B cell (primary cell): ENCODE results near the gene GFPT1. TPM values are rescaled to one million over a fixed set of nuclear protein-coding genes. Genes with fewer than 3 reads are reported as not detected.

Source experiments
- ATAC-seq: fragments of 200-7000 bp; cut with Tn5 transposase; one replicate; pipeline ENCODE4 v1.10.0; 2021; ENCODE audit warnings: low read depth, mild to moderate bottlenecking, moderate number of reproducible peaks, moderate library complexity
- CTCF ChIA-PET: fragments of 350-600 bp; sonication (Branson Sonifier 250); formaldehyde crosslinking; loops from one replicate; lab custom pipeline; 2021; ENCODE audit warnings: antibody characterized with exemption, inconsistent platforms; lab: Charles Lee
- POLR2A ChIA-PET: fragments of 350-600 bp; sonication (Branson Sonifier 250); formaldehyde crosslinking; loops from one replicate; lab custom pipeline; 2021; ENCODE audit warnings: antibody characterized with exemption; lab: Charles Lee
- DNase-seq: peaks from one replicate; pipeline ENCODE4 v3.0.0; 2013
- H2AFZ ChIP-seq: 2 replicates; pipeline ENCODE4 v1.6.1; 2012; ENCODE audit warnings: mild to moderate bottlenecking, low read depth, low read length; ENCODE audit not compliant: insufficient read depth, poor library complexity, severe bottlenecking
- H3K27ac ChIP-seq, 2 donors: 1 replicate in 1 of 2; 2 replicates in 1 of 2; pipeline ENCODE4 v1.5.1; 2012 to 2013; ENCODE audit warnings: low read length in 2 of 2, mild to moderate bottlenecking in 2 of 2, moderate library complexity in 1 of 2
- H3K27me3 ChIP-seq, 4 experiments: fragments of 200-600 bp in 1 of 4; sonication (generic) in 1 of 4; replicated peaks in 1 of 4; 1 replicate in 2 of 4; 2 replicates in 2 of 4; pipeline versions ENCODE4 v1.6.1 to v1.7.0; 2013 to 2016; ENCODE audit warnings: low read length in 3 of 4, mild to moderate bottlenecking in 2 of 4, mixed read lengths in 1 of 4, moderate library complexity in 1 of 4; ENCODE audit not compliant: insufficient read depth in 4 of 4, control insufficient read depth in 3 of 4; ENCODE audit errors: control extremely low read depth in 1 of 4
- H3K36me3 ChIP-seq, 2 experiments: replicated peaks in 1 of 2; 1 replicate in 1 of 2; 2 replicates in 1 of 2; pipeline versions ENCODE4 v1.6.1 to v1.7.1; 2013; ENCODE audit warnings: low read length in 1 of 2; ENCODE audit not compliant: insufficient read depth in 2 of 2, control insufficient read depth in 1 of 2; ENCODE audit errors: control extremely low read depth in 1 of 2, extremely low read depth in 1 of 2
- H3K4me1 ChIP-seq, 2 donors: fragments of 200-600 bp in 1 of 2; sonication (generic) in 1 of 2; 1 replicate in 1 of 2; 2 replicates in 1 of 2; pipeline versions ENCODE4 v1.5.1 to v1.6.1; 2013 to 2017; ENCODE audit warnings: low read length in 2 of 2; ENCODE audit not compliant: control insufficient read depth in 2 of 2, insufficient read depth in 2 of 2
- H3K4me2 ChIP-seq: replicated peaks from 2 replicates; pipeline ENCODE3; 2012; ENCODE audit warnings: mild to moderate bottlenecking, low read depth, low read length; ENCODE audit not compliant: poor library complexity, severe bottlenecking
- H3K4me3 ChIP-seq, 5 experiments: fragments of 200-600 bp in 1 of 5; sonication (generic) in 1 of 5; 1 replicate in 3 of 5; 2 replicates in 2 of 5; pipeline versions ENCODE4 v1.5.1 to v1.7.0; 2011 to 2016; ENCODE audit warnings: low read length in 4 of 5, mild to moderate bottlenecking in 4 of 5, low read depth in 2 of 5, control low read depth in 1 of 5, moderate library complexity in 1 of 5; ENCODE audit not compliant: insufficient read depth in 1 of 5; ENCODE audit errors: control extremely low read depth in 1 of 5, extremely low read depth in 1 of 5
- H3K79me2 ChIP-seq: fragments of 200-600 bp; sonication (generic); one replicate; pipeline ENCODE4 v1.6.0; 2016; ENCODE audit warnings: low read length; ENCODE audit not compliant: control insufficient read depth, insufficient read depth
- H3K9ac ChIP-seq: fragments of 200-600 bp; sonication (generic); 2 replicates; pipeline ENCODE4 v1.6.1; 2017; ENCODE audit warnings: mild to moderate bottlenecking, low read length, moderate library complexity
- H3K9me3 ChIP-seq, 3 donors: one replicate each; pipeline versions ENCODE4 v1.6.1 to v1.7.1; 2013; ENCODE audit warnings: low read length in 2 of 3; ENCODE audit not compliant: control insufficient read depth in 2 of 3, insufficient read depth in 1 of 3; ENCODE audit errors: control extremely low read depth in 1 of 3
- H4K20me1 ChIP-seq: 2 replicates; pipeline ENCODE4 v1.6.0; 2012; ENCODE audit warnings: mild to moderate bottlenecking, low read length; ENCODE audit not compliant: insufficient read depth, control insufficient read depth, poor library complexity, severe bottlenecking
- H3K27ac Mint-ChIP-seq: one replicate; pipeline ENCODE4 v1.8.0; 2021; ENCODE audit warnings: mixed read lengths
- H3K27me3 Mint-ChIP-seq: one replicate; pipeline ENCODE4 v1.8.0; 2021; ENCODE audit warnings: mixed read lengths
- H3K4me1 Mint-ChIP-seq: one replicate; pipeline ENCODE4 v1.8.0; 2021; ENCODE audit warnings: mixed read lengths
- H3K4me3 Mint-ChIP-seq: one replicate; pipeline ENCODE4 v1.8.0; 2021; ENCODE audit warnings: mixed read lengths
- H3K9me3 Mint-ChIP-seq: one replicate; pipeline ENCODE4 v1.8.0; 2022; ENCODE audit warnings: mixed read lengths; ENCODE audit not compliant: insufficient read depth
- EZH2 ChIP-seq: IDR thresholded peaks from 2 replicates; pipeline ENCODE4 v1.6.1; 2012; ENCODE audit warnings: borderline replicate concordance, low read depth, mild to moderate bottlenecking, moderate library complexity, low read length; ENCODE audit not compliant: insufficient read depth, poor library complexity, severe bottlenecking
- WGBS: methylation state at CpG from one replicate; pipeline ENCODE4 v1.1.5; 2013; ENCODE audit warnings: missing lambda C conversion rate; ENCODE audit not compliant: insufficient coverage; 5-methylcytosine and 5-hydroxymethylcytosine counted together
- intact Hi-C: fragments of 100-400 bp; cut with micrococcal nuclease; formaldehyde crosslinking; loops from one replicate; pipeline ENCODE4 v1.10.0; 2022
- polyA plus RNA-seq: library from polyadenylated mRNA; depleted of rRNA; stranded (reverse); fragments of >200 nt; gene quantifications from 2 replicates; pipeline ENCODE4 v1.2.3, GENCODE V29; 2012
- total RNA-seq, 2 donors: library from RNA; stranded (reverse); fragments of 120-200 nt in 1 of 2; gene quantifications; 1 replicate in 1 of 2; 2 replicates in 1 of 2; pipeline versions ENCODE4 v1.2.3 to v1.2.4, GENCODE V29; 2013 to 2022
- TF ChIP-seq, protein P1 (sequence below): fragments of 200-600 bp; IDR thresholded peaks from one replicate; pipeline ENCODE4 v1.8.0; 2022; ENCODE audit warnings: antibody characterized with exemption, mild to moderate bottlenecking

GFPT1 gene
- total and polyA plus RNA-seq, 2 donors (not counting 1 experiment from before 2014, with no cell fraction given) = 2.8 to 18.1 TPM

DNA sequence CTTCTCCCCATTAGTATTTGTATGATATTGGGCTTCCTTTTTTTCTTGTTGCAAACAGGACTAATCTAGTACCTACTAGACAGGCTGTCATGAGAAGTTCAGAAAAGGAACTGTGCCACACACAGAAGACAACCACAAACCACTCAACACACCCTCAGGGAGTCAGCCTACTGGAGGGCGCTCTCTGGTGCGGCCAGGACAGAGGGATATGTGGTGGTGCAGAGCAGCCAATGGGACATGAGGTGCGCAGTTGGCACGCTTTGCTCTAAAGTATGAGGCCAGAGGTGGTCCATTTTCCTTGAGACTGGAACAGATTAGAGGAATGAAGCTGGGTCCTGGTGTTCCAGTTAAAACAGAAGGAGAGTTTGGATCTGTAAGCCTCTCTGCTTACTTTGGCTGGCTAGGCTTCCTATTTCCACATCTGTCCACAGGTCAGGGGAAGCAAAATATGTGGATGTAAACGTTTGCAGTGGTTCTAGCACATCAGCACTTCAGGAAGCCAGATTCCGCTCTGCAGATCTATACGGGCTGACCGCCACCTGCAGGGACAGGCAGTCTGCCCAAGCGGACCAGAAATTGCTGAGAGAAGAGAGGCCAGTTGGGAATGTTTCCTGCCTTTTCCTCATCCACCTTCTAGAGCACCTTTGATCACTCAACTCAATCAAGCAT lies 114.1 kb downstream of the GFPT1 start:
- 73% methylated on average over 8 of the region's 9 CpGs for WGBS
- Histone ChIP-seq H3K36me3 (no peaks in the 10 kb centered on the region), H3K27me3 (peaks cover 0 to 7% (median 5%) of the 10 kb centered on the region in 4 experiments), H4K20me1 (no peaks in the 10 kb centered on the region), H3K9me3 (no peaks in the 10 kb centered on the region), H3K4me2 (no peak overlapping the region), H3K4me1 (no peaks in the 10 kb centered on the region), H3K27ac (no peak overlapping the region), H2AFZ (no peak overlapping the region), H3K9ac (no peak overlapping the region), H3K4me3 (no peak overlapping the region), H3K79me2 (no peaks in the 10 kb centered on the region)
- TF ChIP-seq EZH2 = no peak
- TF ChIP-seq, protein P1, sequence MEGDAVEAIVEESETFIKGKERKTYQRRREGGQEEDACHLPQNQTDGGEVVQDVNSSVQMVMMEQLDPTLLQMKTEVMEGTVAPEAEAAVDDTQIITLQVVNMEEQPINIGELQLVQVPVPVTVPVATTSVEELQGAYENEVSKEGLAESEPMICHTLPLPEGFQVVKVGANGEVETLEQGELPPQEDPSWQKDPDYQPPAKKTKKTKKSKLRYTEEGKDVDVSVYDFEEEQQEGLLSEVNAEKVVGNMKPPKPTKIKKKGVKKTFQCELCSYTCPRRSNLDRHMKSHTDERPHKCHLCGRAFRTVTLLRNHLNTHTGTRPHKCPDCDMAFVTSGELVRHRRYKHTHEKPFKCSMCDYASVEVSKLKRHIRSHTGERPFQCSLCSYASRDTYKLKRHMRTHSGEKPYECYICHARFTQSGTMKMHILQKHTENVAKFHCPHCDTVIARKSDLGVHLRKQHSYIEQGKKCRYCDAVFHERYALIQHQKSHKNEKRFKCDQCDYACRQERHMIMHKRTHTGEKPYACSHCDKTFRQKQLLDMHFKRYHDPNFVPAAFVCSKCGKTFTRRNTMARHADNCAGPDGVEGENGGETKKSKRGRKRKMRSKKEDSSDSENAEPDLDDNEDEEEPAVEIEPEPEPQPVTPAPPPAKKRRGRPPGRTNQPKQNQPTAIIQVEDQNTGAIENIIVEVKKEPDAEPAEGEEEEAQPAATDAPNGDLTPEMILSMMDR = no peak
- H3K4me3 Mint-ChIP-seq = no peak overlapping the region
- H3K27ac Mint-ChIP-seq = no peak overlapping the region
- POLR2A ChIA-PET = no interaction called here
- DNase-seq (no peak), ATAC-seq (no peak)
- intact Hi-C loops = no loop called here
- no peaks in the 10 kb centered on the region for H3K9me3 Mint-ChIP-seq
- CTCF ChIA-PET = no interaction called here
- peaks cover 42% of the 10 kb centered on the region for H3K27me3 Mint-ChIP-seq
- no peaks in the 10 kb centered on the region for H3K4me1 Mint-ChIP-seq

DNA sequence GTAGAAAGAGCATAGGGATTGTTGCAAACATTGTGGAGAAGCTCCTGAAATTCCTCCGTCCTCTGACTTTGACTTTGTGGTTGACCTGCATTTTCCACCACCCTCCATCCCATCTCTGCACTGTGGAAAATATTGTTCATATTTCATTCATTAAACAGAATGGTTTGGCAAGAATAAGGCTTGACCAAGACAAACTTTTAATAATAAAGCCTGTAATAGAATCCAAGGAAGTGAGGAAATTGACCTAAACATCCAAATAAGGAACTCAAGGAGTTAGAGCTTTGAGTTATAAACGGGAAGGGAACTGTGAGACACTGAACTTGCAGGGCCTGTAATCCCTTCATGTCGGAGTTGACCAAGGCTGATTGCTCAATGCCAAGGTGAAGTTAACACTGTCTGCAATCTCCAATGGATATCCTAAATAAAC lies 115.2 kb downstream of the GFPT1 start:
- no peak overlapping the region for H3K4me3 Mint-ChIP-seq
- WGBS = no CpG with 5 or more reads among the region's 3 CpGs
- peaks cover 42% of the 10 kb centered on the region for H3K27me3 Mint-ChIP-seq
- ATAC-seq (no peak), DNase-seq (no peak)
- CTCF ChIA-PET = no interaction called here
- Histone ChIP-seq H3K27me3 (peaks cover 0 to 7% (median 5%) of the 10 kb centered on the region in 4 experiments), H3K9me3 (no peaks in the 10 kb centered on the region), H3K36me3 (no peaks in the 10 kb centered on the region), H3K4me3 (no peak overlapping the region), H3K27ac (no peak overlapping the region), H4K20me1 (no peaks in the 10 kb centered on the region), H3K4me2 (no peak overlapping the region), H3K79me2 (no peaks in the 10 kb centered on the region), H3K4me1 (no peaks in the 10 kb centered on the region), H2AFZ (no peak overlapping the region), H3K9ac (no peak overlapping the region)
- POLR2A ChIA-PET = no interaction called here
- H3K4me1 Mint-ChIP-seq = no peaks in the 10 kb centered on the region
- intact Hi-C loops = no loop called here
- TF ChIP-seq, protein P1 = no peak
- no peak for TF ChIP-seq EZH2
- H3K9me3 Mint-ChIP-seq = no peaks in the 10 kb centered on the region
- no peak overlapping the region for H3K27ac Mint-ChIP-seq
